Heart left ventricle (tissue), 13 donors: ENCODE results near the gene TMEM175.

ENCODE experiments used
- POLR2A ChIP-seq, 2 donors: fragments of 450-650 bp; IDR thresholded peaks; one replicate each; pipeline ENCODE4 v1.6.1; 2017; ENCODE audit warnings: antibody characterized with exemption in 2 of 2, mild to moderate bottlenecking in 2 of 2, moderate library complexity in 2 of 2
- TF ChIP-seq, protein P1 (sequence below), 12 donors: fragments of 200-600 bp; sonication (generic) in 4 of 12; IDR thresholded peaks; one replicate each; pipeline versions ENCODE4 v1.5.0 to v1.8.0; 2018 to 2022; ENCODE audit warnings: antibody characterized with exemption in 12 of 12, mild to moderate bottlenecking in 5 of 12
- donor health status: ischemic (EF 13 %, LVEDD 7.1; RV severe dilation, severe dysfunction).
- donor health status: DM: no; HTN: yes; CAD: no.
- donor health status: DM: no; HTN: no; CAD: no.
- donor health status: ischemic (EF 25% LVEDD 6.9; RV normal size, moderate dysfunction).
- donor health status: ischemic (EF 25% LVEDD 5.7; RV mildly dilated, moderate dysfunction).
- donor health status: ischemic (EF 35%, LVEDD 5.7; RV mildly dilated, moderate dysfunction).
- donor health status: nonischemic (EF 11% LVEDD 7.7; RV severe dilation, severe dysfunction).
- donor health status: DM: yes; HTN: yes; CAD: no.
- donor health status: PGD.
- donor health status: ischemic (EF 29% LVEDD 5.4; RV normal size, mild dysfunction).
- donor health status: nonischemic (EF 23%, LVEDD 6.1; RV moderate dilation, normal function).

DNA sequence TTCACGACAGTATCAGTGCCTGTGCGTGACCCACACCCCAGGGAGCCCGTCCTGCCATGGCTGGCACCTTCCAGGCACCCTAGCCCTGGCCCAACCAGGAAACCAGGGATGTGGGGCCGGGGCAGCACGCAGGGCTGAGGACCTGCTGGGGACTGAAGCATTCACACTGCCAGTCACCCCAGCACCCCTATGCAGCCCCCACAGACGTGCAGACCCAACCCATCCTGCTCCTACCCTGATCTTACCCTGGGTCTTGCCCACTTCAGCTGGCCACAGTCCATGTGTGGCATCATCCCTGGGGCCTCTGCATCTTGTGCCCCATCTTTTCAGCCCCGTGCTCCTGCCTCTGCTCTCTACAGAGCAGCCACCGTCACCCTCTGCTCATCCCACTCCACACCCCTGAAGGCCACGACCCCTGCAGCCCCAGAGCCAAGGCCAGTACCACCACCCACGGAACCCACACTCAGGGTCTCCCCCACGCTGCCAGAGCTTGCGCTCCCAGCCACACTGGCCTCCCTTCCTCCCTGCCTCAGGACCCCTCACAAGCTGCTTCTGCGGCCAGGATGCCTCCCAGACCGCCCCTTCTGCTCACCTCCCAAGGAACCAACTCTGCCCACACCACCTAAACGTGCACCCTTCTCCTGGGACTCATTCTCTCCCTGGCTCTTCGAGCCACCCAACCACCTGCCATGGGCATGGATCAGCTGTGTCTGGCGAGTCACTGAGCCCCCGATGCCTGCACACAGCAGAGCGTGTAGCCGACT, 25.7 kb upstream of the TMEM175 start:
- TF ChIP-seq, protein P1, sequence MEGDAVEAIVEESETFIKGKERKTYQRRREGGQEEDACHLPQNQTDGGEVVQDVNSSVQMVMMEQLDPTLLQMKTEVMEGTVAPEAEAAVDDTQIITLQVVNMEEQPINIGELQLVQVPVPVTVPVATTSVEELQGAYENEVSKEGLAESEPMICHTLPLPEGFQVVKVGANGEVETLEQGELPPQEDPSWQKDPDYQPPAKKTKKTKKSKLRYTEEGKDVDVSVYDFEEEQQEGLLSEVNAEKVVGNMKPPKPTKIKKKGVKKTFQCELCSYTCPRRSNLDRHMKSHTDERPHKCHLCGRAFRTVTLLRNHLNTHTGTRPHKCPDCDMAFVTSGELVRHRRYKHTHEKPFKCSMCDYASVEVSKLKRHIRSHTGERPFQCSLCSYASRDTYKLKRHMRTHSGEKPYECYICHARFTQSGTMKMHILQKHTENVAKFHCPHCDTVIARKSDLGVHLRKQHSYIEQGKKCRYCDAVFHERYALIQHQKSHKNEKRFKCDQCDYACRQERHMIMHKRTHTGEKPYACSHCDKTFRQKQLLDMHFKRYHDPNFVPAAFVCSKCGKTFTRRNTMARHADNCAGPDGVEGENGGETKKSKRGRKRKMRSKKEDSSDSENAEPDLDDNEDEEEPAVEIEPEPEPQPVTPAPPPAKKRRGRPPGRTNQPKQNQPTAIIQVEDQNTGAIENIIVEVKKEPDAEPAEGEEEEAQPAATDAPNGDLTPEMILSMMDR (IDR thresholded peaks at IDR 0.05): no peak
- TF ChIP-seq POLR2A (IDR thresholded peaks at IDR 0.05): no peak
